ENCODE data around the gene SNX32. TPM values are rescaled to one million over a fixed set of nuclear protein-coding genes. Genes with fewer than 3 reads are reported as not detected.

Gene SNX32
- total RNA-seq, 4 donors from 2014 or later = 0.45 TPM; not detected in 3

- Histone ChIP-seq H3K27ac (no peak overlapping the region), H3K4me3 (replicated peaks in 1 of 3) (no peak overlapping the region), H3K9me3 (no peaks in the 10 kb centered on the region), H3K4me1 (peaks cover 13 to 23% of the 10 kb centered on the region in 2 donors), H3K27me3 (no peaks in the 10 kb centered on the region), H3K36me3 (peaks cover 40 to 44% of the 10 kb centered on the region in 2 donors)
- intact Hi-C loops (cut with DNase I) = no loop called here
- 93 to 100% methylated on average over 3 to 4 of the region's 5 CpGs for WGBS, 2 donors
- TF ChIP-seq CTCF (IDR thresholded peaks at IDR 0.05) (no peak), POLR2A (IDR thresholded peaks at IDR 0.05) (no peak)
- no peak for DNase-seq
These were observed 28.5 kb downstream of the SNX32 start for GRCh38 chr11:65862191-65862735.

GRCh38 chr11:65862941-65863888 lies 29.5 kb downstream of the SNX32 start:
- TF ChIP-seq CTCF (IDR thresholded peaks at IDR 0.05) (no peak), POLR2A (IDR thresholded peaks at IDR 0.05) (no peak)
- DNase-seq = no peak
- peaks cover 45% of the 10 kb centered on the region in 2 donors for H3K36me3 ChIP-seq
- WGBS, 2 donors = 89 to 95% methylated on average over 11 to 20 of the region's 24 CpGs
- H3K4me3 ChIP-seq (replicated peaks in 1 of 3) = no peak overlapping the region
- intact Hi-C loops (cut with DNase I) = no loop called here
- H3K9me3 ChIP-seq = no peaks in the 10 kb centered on the region
- peaks cover 13 to 23% of the 10 kb centered on the region in 2 donors for H3K4me1 ChIP-seq
- H3K27ac ChIP-seq = no peak overlapping the region
- no peaks in the 10 kb centered on the region for H3K27me3 ChIP-seq

- H3K27me3 ChIP-seq = no peaks in the 10 kb centered on the region
- WGBS, 2 donors = 79 to 95% methylated on average over 7 to 11 of the region's 12 CpGs
- no peak for DNase-seq
- no peak overlapping the region for H3K4me3 ChIP-seq (replicated peaks in 1 of 3)
- no peak overlapping the region for H3K27ac ChIP-seq
- H3K9me3 ChIP-seq = no peaks in the 10 kb centered on the region
- intact Hi-C loops (cut with DNase I) = no loop called here
- peaks cover 13 to 19% of the 10 kb centered on the region in 2 donors for H3K4me1 ChIP-seq
- peaks cover 45% of the 10 kb centered on the region in 2 donors for H3K36me3 ChIP-seq
- TF ChIP-seq POLR2A (IDR thresholded peaks at IDR 0.05) = no peak
- no peak for TF ChIP-seq CTCF (IDR thresholded peaks at IDR 0.05)
These were observed 30.3 kb downstream of the SNX32 start for GRCh38 chr11:65863889-65864705.

GRCh38 chr11:65864706-65865471 lies 31.1 kb downstream of the SNX32 start:
- Histone ChIP-seq H3K4me3 (replicated peaks in 1 of 3) (no peak overlapping the region), H3K36me3 (peaks cover 45% of the 10 kb centered on the region in 2 donors), H3K4me1 (peaks cover 10 to 16% of the 10 kb centered on the region in 2 donors), H3K27me3 (no peaks in the 10 kb centered on the region), H3K27ac (no peak overlapping the region), H3K9me3 (no peaks in the 10 kb centered on the region)
- intact Hi-C loops (cut with DNase I) = no loop called here
- no peak for DNase-seq
- WGBS, 2 donors = 87 to 93% methylated on average over 13 to 15 of the region's 18 CpGs
- TF ChIP-seq CTCF (IDR thresholded peaks at IDR 0.05) (no peak), POLR2A (IDR thresholded peaks at IDR 0.05) (no peak)
